Neural crest cell (in vitro differentiated cells): ENCODE measurements around the gene RAPGEF6. TPM values are rescaled to one million over a fixed set of nuclear protein-coding genes. Genes with fewer than 3 reads are reported as not detected.

Source experiments
- DNase-seq: peaks from one replicate; pipeline ENCODE4 v3.0.0; 2021; ENCODE audit warnings: low read depth, mixed read lengths, low spot score
- H3K27ac Mint-ChIP-seq: one replicate; pipeline ENCODE4 v1.8.0; 2021; ENCODE audit warnings: mild to moderate bottlenecking, mixed read lengths; ENCODE audit not compliant: unreplicated experiment
- H3K27me3 Mint-ChIP-seq: 2 replicates; pipeline ENCODE4 v1.8.0; 2021; ENCODE audit warnings: low read depth, mild to moderate bottlenecking, mixed read lengths
- H3K36me3 Mint-ChIP-seq: 2 replicates; pipeline ENCODE4 v1.8.0; 2021; ENCODE audit warnings: low read depth, mild to moderate bottlenecking, mixed read lengths
- H3K4me1 Mint-ChIP-seq: 2 replicates; pipeline ENCODE4 v1.8.0; 2021; ENCODE audit warnings: mixed read lengths
- H3K4me3 Mint-ChIP-seq: one replicate; pipeline ENCODE4 v1.8.0; 2021; ENCODE audit warnings: mild to moderate bottlenecking, mixed read lengths
- H3K9me3 Mint-ChIP-seq: 2 replicates; pipeline ENCODE4 v1.8.0; 2021; ENCODE audit warnings: mixed read lengths
- total RNA-seq: library from RNA; stranded (reverse); gene quantifications from 2 replicates; pipeline ENCODE4 v1.2.1, GENCODE V29; 2021
- TF ChIP-seq, protein P1 (sequence below): fragments of 200-600 bp; sonication (generic); conservative IDR thresholded peaks from 2 replicates; pipeline ENCODE4 v1.5.0; 2021; ENCODE audit warnings: antibody characterized with exemption, mild to moderate bottlenecking

RAPGEF6 gene
- total RNA-seq, 1 donor from 2014 or later = 28.0 TPM

DNA sequence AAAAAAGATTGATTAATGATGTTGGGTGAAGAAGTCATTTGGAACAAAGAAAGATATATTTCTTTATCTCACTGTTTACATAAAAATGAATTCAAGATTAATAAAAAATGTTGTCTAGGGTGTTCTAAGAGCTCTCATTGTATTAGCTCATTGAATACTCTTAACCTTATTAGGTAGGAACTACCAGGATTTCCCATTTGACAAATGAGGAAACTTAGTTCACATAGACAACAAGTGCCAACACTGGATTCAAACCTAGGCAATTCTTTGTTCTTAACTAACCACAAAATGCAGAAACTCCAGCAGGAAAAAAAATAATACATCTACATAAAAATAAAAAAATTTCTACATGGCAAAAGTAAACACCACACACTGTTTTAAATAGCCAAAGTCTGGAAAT lies 175.8 kb downstream of the RAPGEF6 start:
- DNase-seq = no peak
- Mint-ChIP-seq H3K27me3 (no peaks in the 10 kb centered on the region), H3K27ac (no peak overlapping the region), H3K4me1 (no peaks in the 10 kb centered on the region), H3K36me3 (peaks cover 23% of the 10 kb centered on the region), H3K9me3 (no peaks in the 10 kb centered on the region), H3K4me3 (no peak overlapping the region)
- TF ChIP-seq, protein P1, sequence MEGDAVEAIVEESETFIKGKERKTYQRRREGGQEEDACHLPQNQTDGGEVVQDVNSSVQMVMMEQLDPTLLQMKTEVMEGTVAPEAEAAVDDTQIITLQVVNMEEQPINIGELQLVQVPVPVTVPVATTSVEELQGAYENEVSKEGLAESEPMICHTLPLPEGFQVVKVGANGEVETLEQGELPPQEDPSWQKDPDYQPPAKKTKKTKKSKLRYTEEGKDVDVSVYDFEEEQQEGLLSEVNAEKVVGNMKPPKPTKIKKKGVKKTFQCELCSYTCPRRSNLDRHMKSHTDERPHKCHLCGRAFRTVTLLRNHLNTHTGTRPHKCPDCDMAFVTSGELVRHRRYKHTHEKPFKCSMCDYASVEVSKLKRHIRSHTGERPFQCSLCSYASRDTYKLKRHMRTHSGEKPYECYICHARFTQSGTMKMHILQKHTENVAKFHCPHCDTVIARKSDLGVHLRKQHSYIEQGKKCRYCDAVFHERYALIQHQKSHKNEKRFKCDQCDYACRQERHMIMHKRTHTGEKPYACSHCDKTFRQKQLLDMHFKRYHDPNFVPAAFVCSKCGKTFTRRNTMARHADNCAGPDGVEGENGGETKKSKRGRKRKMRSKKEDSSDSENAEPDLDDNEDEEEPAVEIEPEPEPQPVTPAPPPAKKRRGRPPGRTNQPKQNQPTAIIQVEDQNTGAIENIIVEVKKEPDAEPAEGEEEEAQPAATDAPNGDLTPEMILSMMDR = no peak

DNA sequence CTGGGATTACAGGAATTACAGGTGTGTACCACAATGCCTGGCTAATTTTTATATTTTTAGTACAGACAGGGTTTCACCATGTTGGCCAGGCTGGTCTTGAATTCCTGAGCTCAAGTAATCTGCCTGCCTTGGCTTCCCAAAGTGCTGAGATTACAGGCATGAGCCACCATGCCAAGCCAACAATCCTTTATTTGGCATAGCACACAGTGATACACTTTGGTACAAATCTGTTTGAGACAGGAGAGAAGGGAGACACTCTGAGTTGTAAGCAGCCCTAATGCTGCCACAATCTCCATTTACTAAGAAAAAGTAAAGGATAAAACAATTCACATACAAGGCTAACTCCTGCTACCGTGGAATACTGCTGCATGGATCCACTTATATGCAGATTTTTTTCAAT lies 177.8 kb downstream of the RAPGEF6 start:
- peak overlapping the region; percentile 77 for H3K27ac Mint-ChIP-seq
- no peaks in the 10 kb centered on the region for H3K27me3 Mint-ChIP-seq
- H3K4me3 Mint-ChIP-seq = no peak overlapping the region
- H3K9me3 Mint-ChIP-seq = no peaks in the 10 kb centered on the region
- H3K36me3 Mint-ChIP-seq = peaks cover 27% of the 10 kb centered on the region
- H3K4me1 Mint-ChIP-seq = no peaks in the 10 kb centered on the region
- TF ChIP-seq, protein P1 = no peak
- no peak for DNase-seq

DNA sequence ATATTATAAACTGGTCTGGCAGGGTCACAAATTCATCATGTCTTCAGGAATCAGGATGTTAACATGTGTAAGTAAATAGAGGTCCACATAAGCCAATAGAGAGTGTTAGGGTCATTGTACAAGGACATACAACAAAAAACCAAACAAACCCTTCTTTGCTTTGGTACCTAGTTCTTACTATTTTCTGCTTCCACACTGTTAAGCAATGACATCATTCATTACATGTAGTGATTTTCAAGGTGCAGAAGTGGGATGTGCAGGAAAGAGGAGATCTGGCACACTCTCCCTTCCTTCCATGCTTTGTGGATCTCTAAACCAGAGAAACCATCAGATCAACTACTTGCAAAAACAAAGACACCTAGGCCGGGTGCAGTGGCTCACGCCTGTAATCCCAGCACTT lies 184.1 kb downstream of the RAPGEF6 start:
- Mint-ChIP-seq H3K4me3 (no peak overlapping the region), H3K36me3 (peaks cover 27% of the 10 kb centered on the region), H3K9me3 (no peaks in the 10 kb centered on the region), H3K4me1 (no peaks in the 10 kb centered on the region), H3K27me3 (no peaks in the 10 kb centered on the region), H3K27ac (no peak overlapping the region)
- TF ChIP-seq, protein P1 = no peak
- no peak for DNase-seq

DNA sequence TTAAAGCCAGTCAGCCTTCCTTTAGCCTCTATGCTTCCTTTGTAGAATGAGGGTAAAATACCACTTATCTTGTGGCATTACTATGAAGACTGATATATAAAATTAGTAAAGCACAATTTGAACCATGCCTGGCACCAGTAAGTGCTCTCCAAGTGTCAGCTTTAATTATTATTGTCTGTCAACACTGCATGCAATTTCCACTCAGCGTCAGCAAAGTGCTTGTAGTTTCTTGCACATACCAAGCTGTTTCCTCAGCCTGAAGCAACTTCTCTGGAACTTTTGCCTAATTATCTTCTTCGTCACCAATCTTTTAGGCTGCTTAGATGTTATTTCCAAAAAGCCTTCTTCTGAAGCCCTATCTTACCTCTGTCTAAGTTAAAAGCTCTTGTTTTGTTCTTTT lies 193.8 kb downstream of the RAPGEF6 start:
- DNase-seq = no peak
- H3K9me3 Mint-ChIP-seq = no peaks in the 10 kb centered on the region
- TF ChIP-seq, protein P1 = no peak
- H3K27ac Mint-ChIP-seq = no peak overlapping the region
- no peaks in the 10 kb centered on the region for H3K27me3 Mint-ChIP-seq
- H3K4me1 Mint-ChIP-seq = no peaks in the 10 kb centered on the region
- H3K4me3 Mint-ChIP-seq = no peak overlapping the region
- H3K36me3 Mint-ChIP-seq = peaks cover 18% of the 10 kb centered on the region

DNA sequence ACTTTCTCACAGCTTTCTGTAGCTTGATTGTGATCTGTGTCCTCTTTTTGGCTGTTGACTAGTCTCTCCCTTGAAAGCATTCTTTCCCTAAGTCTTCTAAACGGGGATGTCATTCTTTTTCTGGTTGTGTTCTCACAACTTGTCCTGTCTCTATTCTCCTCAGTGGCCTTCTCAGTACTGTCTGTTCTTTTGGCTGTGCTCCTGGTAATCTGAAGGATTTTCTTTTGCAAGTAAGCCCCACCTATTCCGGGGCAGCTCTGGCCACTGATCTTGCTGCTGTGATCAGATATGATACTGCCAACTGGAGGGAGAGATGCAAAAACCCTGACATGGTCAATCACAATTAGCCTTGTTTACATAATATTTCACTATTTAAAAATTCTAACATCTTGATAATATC lies 198.9 kb downstream of the RAPGEF6 start:
- TF ChIP-seq, protein P1 = no peak
- no peak overlapping the region for H3K4me3 Mint-ChIP-seq
- peaks cover 25% of the 10 kb centered on the region for H3K36me3 Mint-ChIP-seq
- DNase-seq = no peak
- H3K27ac Mint-ChIP-seq = no peak overlapping the region
- no peaks in the 10 kb centered on the region for H3K27me3 Mint-ChIP-seq
- H3K9me3 Mint-ChIP-seq = no peaks in the 10 kb centered on the region
- H3K4me1 Mint-ChIP-seq = no peaks in the 10 kb centered on the region

DNA sequence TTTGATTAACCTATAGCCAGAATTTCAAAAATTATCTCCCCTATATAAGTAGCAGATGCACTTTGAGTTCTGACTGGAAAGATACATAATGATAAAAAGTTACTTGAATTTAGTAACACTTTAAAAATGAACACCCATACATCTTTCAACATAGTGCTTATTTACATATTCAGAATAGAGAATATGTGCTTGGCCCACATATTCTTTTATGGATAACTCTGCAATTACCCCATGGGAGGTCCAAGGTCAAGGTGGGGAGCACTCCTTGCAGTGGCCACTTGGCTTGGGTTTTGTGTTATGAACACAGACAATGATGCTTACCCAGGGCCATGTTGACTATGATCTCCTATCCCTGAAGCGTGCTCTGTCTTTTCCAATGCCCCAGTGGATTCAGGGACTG lies 201.9 kb downstream of the RAPGEF6 start:
- H3K4me1 Mint-ChIP-seq = no peaks in the 10 kb centered on the region
- peaks cover 26% of the 10 kb centered on the region for H3K36me3 Mint-ChIP-seq
- no peaks in the 10 kb centered on the region for H3K27me3 Mint-ChIP-seq
- TF ChIP-seq, protein P1 = no peak
- no peak for DNase-seq
- H3K4me3 Mint-ChIP-seq = no peak overlapping the region
- H3K27ac Mint-ChIP-seq = no peak overlapping the region
- no peaks in the 10 kb centered on the region for H3K9me3 Mint-ChIP-seq
